MM.1S (cell line): Measurements from ENCODE around the gene OBSCN.

Source experiments
- DNase-seq: peaks from one replicate; pipeline ENCODE4 v3.0.0-alpha.2; 2015
- H2AFZ ChIP-seq: fragments of 300-600 bp; sonication (generic); 2 replicates; pipeline ENCODE4 v1.6.0; 2016; ENCODE audit warnings: antibody characterized with exemption, low read length
- H3F3A ChIP-seq: fragments of 300-600 bp; sonication (generic); 2 replicates; pipeline ENCODE4 v1.6.1; 2016; ENCODE audit warnings: mild to moderate bottlenecking, antibody characterized with exemption, low read length, moderate library complexity, mixed read lengths; ENCODE audit not compliant: insufficient read depth
- H3K27ac ChIP-seq: fragments of 300-600 bp; sonication (generic); 2 replicates; pipeline ENCODE4 v1.5.1; 2016; ENCODE audit warnings: mild to moderate bottlenecking, low read length
- H3K27me3 ChIP-seq: fragments of 300-600 bp; sonication (generic); replicated peaks from 2 replicates; pipeline ENCODE4 v1.6.0; 2016; ENCODE audit warnings: low read length; ENCODE audit not compliant: insufficient read depth
- H3K36me3 ChIP-seq: fragments of 300-600 bp; sonication (generic); replicated peaks from 2 replicates; pipeline ENCODE4 v1.6.1; 2016; ENCODE audit warnings: mild to moderate bottlenecking, low read length, mixed read lengths; ENCODE audit not compliant: insufficient read depth
- H3K4me1 ChIP-seq: fragments of 300-600 bp; sonication (generic); 2 replicates; pipeline ENCODE4 v1.6.1; 2016; ENCODE audit warnings: low read length, mixed read lengths
- H3K4me2 ChIP-seq: fragments of 300-600 bp; sonication (generic); 2 replicates; pipeline ENCODE4 v1.6.0; 2016; ENCODE audit warnings: low read depth, low read length
- H3K4me3 ChIP-seq: fragments of 300-600 bp; sonication (generic); 2 replicates; pipeline ENCODE4 v1.5.1; 2016; ENCODE audit warnings: low read length, mixed read lengths
- H3K79me2 ChIP-seq: fragments of 300-600 bp; sonication (generic); 2 replicates; pipeline ENCODE4 v1.6.1; 2016; ENCODE audit warnings: mixed run types, low read length, mixed read lengths
- H3K9ac ChIP-seq: fragments of 300-600 bp; sonication (generic); 2 replicates; pipeline ENCODE4 v1.6.1; 2016; ENCODE audit warnings: low read length, mixed read lengths
- H3K9me2 ChIP-seq: fragments of 300-600 bp; sonication (generic); replicated peaks from 2 replicates; pipeline ENCODE4 v1.6.1; 2016; ENCODE audit warnings: mild to moderate bottlenecking, low read length, mixed read lengths; ENCODE audit not compliant: insufficient read depth
- H3K9me3 ChIP-seq: fragments of 300-600 bp; sonication (generic); replicated peaks from 2 replicates; pipeline ENCODE4 v1.6.1; 2016; ENCODE audit warnings: mild to moderate bottlenecking, low read length, mixed read lengths; ENCODE audit not compliant: insufficient read depth
- H4K20me1 ChIP-seq: fragments of 300-600 bp; sonication (generic); 2 replicates; pipeline ENCODE4 v1.6.1; 2016; ENCODE audit warnings: mild to moderate bottlenecking, low read length, moderate library complexity, mixed read lengths; ENCODE audit not compliant: insufficient read depth
- CTCF ChIP-seq: fragments of 300-600 bp; sonication (generic); IDR thresholded peaks from 2 replicates; pipeline ENCODE4 v1.5.1; 2016; ENCODE audit warnings: antibody characterized with exemption, low read length, mixed read lengths
- EZH2 ChIP-seq: fragments of 300-600 bp; sonication (generic); optimal IDR thresholded peaks from 2 replicates; pipeline ENCODE3; 2017; ENCODE audit warnings: low read depth, mild to moderate bottlenecking, antibody characterized with exemption, low read length, mixed read lengths
- EZH2phosphoT487 ChIP-seq: fragments of 300-600 bp; sonication (generic); IDR thresholded peaks from 2 replicates; pipeline ENCODE4 v1.6.1; 2018; ENCODE audit warnings: antibody characterized with exemption, low read length

Gene OBSCN

GRCh38 chr1:228291906-228292608 lies 84.2 kb downstream of the OBSCN start:
- no peaks in the 10 kb centered on the region for H3K79me2 ChIP-seq
- no peak overlapping the region for H3K4me2 ChIP-seq
- H3F3A ChIP-seq = no peaks in the 10 kb centered on the region
- H3K9me3 ChIP-seq = no peaks in the 10 kb centered on the region
- no peak overlapping the region for H2AFZ ChIP-seq
- H3K9me2 ChIP-seq = no peaks in the 10 kb centered on the region
- DNase-seq = no peak
- no peaks in the 10 kb centered on the region for H3K4me1 ChIP-seq
- 0 out of 2 replicates have a peak, but pooled peaks cover 12% of the 10 kb centered on the region for H3K27me3 ChIP-seq
- no peak overlapping the region for H3K4me3 ChIP-seq
- no peaks in the 10 kb centered on the region for H3K36me3 ChIP-seq
- no peak overlapping the region for H3K27ac ChIP-seq
- no peak for TF ChIP-seq EZH2phosphoT487
- no peak for TF ChIP-seq CTCF
- TF ChIP-seq EZH2 = no peak
- no peaks in the 10 kb centered on the region for H4K20me1 ChIP-seq
- no peak overlapping the region for H3K9ac ChIP-seq

- TF ChIP-seq EZH2 = no peak
- no peak for TF ChIP-seq CTCF
- TF ChIP-seq EZH2phosphoT487 = no peak
- no peak overlapping the region for H2AFZ ChIP-seq
- no peaks in the 10 kb centered on the region for H3K36me3 ChIP-seq
Observed at GRCh38 chr1:228292609-228292911, 84.7 kb downstream of the OBSCN start.

GRCh38 chr1:228293393-228293792 lies 85.5 kb downstream of the OBSCN start:
- no peaks in the 10 kb centered on the region for H3K9me3 ChIP-seq
- no peaks in the 10 kb centered on the region for H3K79me2 ChIP-seq
- H3K27ac ChIP-seq = no peak overlapping the region
- no peak overlapping the region for H2AFZ ChIP-seq
- no peak overlapping the region for H3K4me3 ChIP-seq
- H3K9ac ChIP-seq = no peak overlapping the region
- no peaks in the 10 kb centered on the region for H3K9me2 ChIP-seq
- H4K20me1 ChIP-seq = no peaks in the 10 kb centered on the region
- no peaks in the 10 kb centered on the region for H3K4me1 ChIP-seq
- TF ChIP-seq EZH2 (no peak), EZH2phosphoT487 (no peak), CTCF (no peak)
- no peak overlapping the region for H3K4me2 ChIP-seq
- no peak for DNase-seq
- H3K27me3 ChIP-seq = 0 out of 2 replicates have a peak, but pooled peaks cover 6% of the 10 kb centered on the region
- no peaks in the 10 kb centered on the region for H3K36me3 ChIP-seq
- H3F3A ChIP-seq = no peaks in the 10 kb centered on the region

More at GRCh38 chr1:228292609-228292911, 84.7 kb downstream of the OBSCN start:
- no peaks in the 10 kb centered on the region for H3F3A ChIP-seq
- no peak overlapping the region for H3K27ac ChIP-seq
- no peaks in the 10 kb centered on the region for H3K9me2 ChIP-seq
- DNase-seq = no peak
- H3K4me2 ChIP-seq = no peak overlapping the region
- no peak overlapping the region for H3K4me3 ChIP-seq
- H3K27me3 ChIP-seq = 0 out of 2 replicates have a peak, but pooled peaks cover 12% of the 10 kb centered on the region
- H3K9me3 ChIP-seq = no peaks in the 10 kb centered on the region
- no peaks in the 10 kb centered on the region for H3K4me1 ChIP-seq
- H3K9ac ChIP-seq = no peak overlapping the region
- no peaks in the 10 kb centered on the region for H3K79me2 ChIP-seq
- no peaks in the 10 kb centered on the region for H4K20me1 ChIP-seq
